Kidney (tissue), 14 donors: ENCODE results near the gene CKB. TPM values are rescaled to one million over a fixed set of nuclear protein-coding genes. Genes with fewer than 3 reads are reported as not detected.

Experiments
- DNase-seq, 5 donors: peaks; one replicate each; pipeline ENCODE4 v3.0.0-alpha.2; 2013 to 2020
- FAIRE-seq: peaks from 2 replicates; lab custom pipeline; 2012; peaks lifted over from hg19 to GRCh38; lab: Jason Lieb, UNC
- H3K27ac ChIP-seq, 2 donors: one replicate each; pipeline ENCODE4 v1.7.0; 2013; ENCODE audit warnings: low read depth in 2 of 2, low read length in 2 of 2, inconsistent platforms in 1 of 2
- H3K27me3 ChIP-seq: one replicate; pipeline ENCODE4 v1.7.1; 2013; ENCODE audit warnings: low read length, inconsistent platforms; ENCODE audit not compliant: control insufficient read depth, insufficient read depth
- H3K36me3 ChIP-seq, 3 donors: one replicate each; pipeline versions ENCODE4 v1.7.0 to v1.7.1; 2013; ENCODE audit warnings: low read length in 3 of 3, control low read depth in 1 of 3, inconsistent platforms in 1 of 3; ENCODE audit not compliant: insufficient read depth in 3 of 3, control insufficient read depth in 2 of 3
- H3K4me1 ChIP-seq, 3 donors: one replicate each; pipeline versions ENCODE4 v1.7.0 to v1.7.1; 2013; ENCODE audit warnings: low read length in 3 of 3, inconsistent platforms in 1 of 3, low read depth in 1 of 3; ENCODE audit not compliant: control insufficient read depth in 2 of 3, insufficient read depth in 2 of 3
- H3K4me3 ChIP-seq, 3 donors: one replicate each; pipeline versions ENCODE4 v1.7.0 to v1.8.1; 2013; ENCODE audit warnings: low read length in 3 of 3, control low read depth in 1 of 3, inconsistent platforms in 1 of 3
- H3K9ac ChIP-seq, 3 donors: one replicate each; pipeline versions ENCODE4 v1.7.0 to v1.7.1; 2013; ENCODE audit warnings: low read length in 3 of 3, control low read depth in 1 of 3, inconsistent platforms in 1 of 3
- H3K9me3 ChIP-seq, 3 donors: one replicate each; pipeline versions ENCODE4 v1.7.0 to v1.7.1; 2013; ENCODE audit warnings: low read length in 3 of 3, control low read depth in 1 of 3, inconsistent platforms in 1 of 3; ENCODE audit not compliant: control insufficient read depth in 2 of 3, insufficient read depth in 1 of 3
- CTCF ChIP-seq: IDR thresholded peaks from 3 replicates; pipeline ENCODE4 v1.5.1; 2012; ENCODE audit warnings: mild to moderate bottlenecking, moderate library complexity, borderline replicate concordance; ENCODE audit not compliant: insufficient read depth; ENCODE audit errors: extremely low read depth
- intact Hi-C: fragments of 100-400 bp; cut with DNase I; formaldehyde crosslinking; loops from one replicate; pipeline ENCODE4 v1.11.1; 2022
- polyA plus RNA-seq: library from polyadenylated mRNA; stranded (reverse); fragments of 350-450 nt; fragmentation: Illumina TruSeq; extraction: RNeasy Lipid Tissue Mini Kit (QIAGEN cat#74804); gene quantifications from one replicate; pipeline ENCODE4 v1.2.3, GENCODE V29; 2014; ENCODE audit warnings: low read depth, low replicate concordance; ENCODE audit not compliant: insufficient read depth
- total RNA-seq: library from RNA; stranded (reverse); fragmentation: NEBNext Ultra II Directional; extraction: Animal tissue kit (Norgen Biotek cat#: 25700); gene quantifications from one replicate; pipeline ENCODE4 v1.2.1, GENCODE V29; 2021
- donor health status: control.
- donor health status: control.
- donor health status: control.
- donor health status: control.
- donor health status: control.
- donor health status: DM: yes; HTN: yes; CAD: no.
- donor health status: Normal renal cell carcinoma (clear cell type).

The CKB gene
- total and polyA plus RNA-seq, 2 donors from 2014 or later = 539 to 916 TPM

GRCh38 chr14:103510724-103511693 lies 11.6 kb downstream of the CKB start:
- peaks cover 2 to 16% (median 11%) of the 10 kb centered on the region in 3 donors for H3K4me1 ChIP-seq
- TF ChIP-seq CTCF = no peak
- peaks cover 0 to 12% (median 9%) of the 10 kb centered on the region in 3 donors for H3K36me3 ChIP-seq
- H3K4me3 ChIP-seq = no peak overlapping the region
- no peaks in the 10 kb centered on the region for H3K27me3 ChIP-seq
- H3K9me3 ChIP-seq = no peaks in the 10 kb centered on the region
- no peak overlapping the region for H3K27ac ChIP-seq
- H3K9ac ChIP-seq = no peak overlapping the region
- DNase-seq (no peak), FAIRE-seq (no peak)
- intact Hi-C loops = no loop called here

- Histone ChIP-seq H3K27ac (no peak overlapping the region), H3K9me3 (no peaks in the 10 kb centered on the region), H3K4me3 (no peak overlapping the region), H3K36me3 (peaks cover 0 to 14% (median 9%) of the 10 kb centered on the region in 3 donors), H3K4me1 (peaks cover 2 to 16% (median 11%) of the 10 kb centered on the region in 3 donors), H3K9ac (no peak overlapping the region), H3K27me3 (no peaks in the 10 kb centered on the region)
- FAIRE-seq (no peak), DNase-seq (no peak)
- no peak for TF ChIP-seq CTCF
- intact Hi-C loops = no loop called here
Measured at GRCh38 chr14:103509864-103510723, 12.5 kb downstream of the CKB start.

GRCh38 chr14:103508521-103509329 lies 13.9 kb downstream of the CKB start:
- Histone ChIP-seq H3K4me1 (peaks cover 2 to 13% (median 11%) of the 10 kb centered on the region in 3 donors), H3K9me3 (no peaks in the 10 kb centered on the region), H3K36me3 (peaks cover 0 to 25% (median 19%) of the 10 kb centered on the region in 3 donors), H3K9ac (no peak overlapping the region), H3K4me3 (no peak overlapping the region), H3K27ac (no peak overlapping the region), H3K27me3 (no peaks in the 10 kb centered on the region)
- no peak for TF ChIP-seq CTCF
- FAIRE-seq = no peak
- no peak for DNase-seq
- intact Hi-C loops = no loop called here
